ENCODE data around the gene OCA2. TPM values are rescaled to one million over a fixed set of nuclear protein-coding genes. Genes with fewer than 3 reads are reported as not detected.

OCA2 gene
- total RNA-seq, 1 experiment from 2014 or later: not detected

DNA sequence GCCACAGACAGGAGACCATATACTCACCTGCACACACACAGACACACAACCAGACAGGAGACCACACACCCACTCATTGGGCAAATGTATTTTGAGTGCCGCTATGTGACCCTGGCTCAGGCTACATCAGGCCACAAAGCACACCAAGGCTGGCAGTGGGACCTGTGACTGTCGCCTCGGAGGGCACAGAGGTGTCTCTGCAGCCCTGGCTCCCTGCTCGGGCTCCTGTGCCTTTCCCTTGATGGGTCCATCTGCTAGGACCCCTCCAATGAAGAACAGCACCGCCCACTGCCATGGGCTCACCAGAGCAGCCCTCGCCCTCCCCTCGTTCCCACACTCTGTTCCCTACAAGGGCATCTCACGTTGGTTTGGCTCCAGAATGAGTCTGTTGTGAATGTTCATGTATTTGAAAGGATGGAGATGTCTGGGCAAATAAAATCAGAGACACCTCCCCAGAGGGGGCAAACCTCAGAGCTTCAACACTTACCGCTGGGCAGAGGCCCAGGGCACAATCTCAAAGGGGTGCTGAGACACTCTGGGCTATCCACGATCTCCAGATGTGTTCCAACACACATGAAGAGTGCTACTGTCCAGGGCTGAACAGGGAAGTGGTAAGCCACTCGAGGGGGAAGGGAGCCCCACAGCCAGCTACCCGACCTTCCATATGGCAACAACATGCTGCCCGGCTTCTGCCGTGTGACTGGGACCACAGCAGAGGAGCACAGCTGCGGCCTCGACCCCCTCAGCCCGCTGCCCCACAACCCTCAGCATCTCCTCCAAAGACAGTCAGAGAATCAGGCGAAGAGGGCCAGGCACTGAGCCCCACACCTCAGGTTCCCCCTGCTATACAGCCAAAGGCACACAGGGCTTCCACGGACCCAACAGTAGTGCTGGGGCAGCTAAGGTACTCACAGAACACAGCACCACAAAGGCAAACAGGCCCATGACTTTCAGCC is 74.9 kb downstream of the OCA2 start:
- ChIA-PET CTCF (interaction anchor here (0.5 kb wide), 1 partner anchor 20 kb away, joined by 3 read pairs; no protein-coding TSS in a partner anchor), POLR2A (no interaction called here)
- no peak overlapping the region for H3K27ac Mint-ChIP-seq (ENCODE audit: low read depth, unreplicated experiment)
- TF ChIP-seq, protein P1, sequence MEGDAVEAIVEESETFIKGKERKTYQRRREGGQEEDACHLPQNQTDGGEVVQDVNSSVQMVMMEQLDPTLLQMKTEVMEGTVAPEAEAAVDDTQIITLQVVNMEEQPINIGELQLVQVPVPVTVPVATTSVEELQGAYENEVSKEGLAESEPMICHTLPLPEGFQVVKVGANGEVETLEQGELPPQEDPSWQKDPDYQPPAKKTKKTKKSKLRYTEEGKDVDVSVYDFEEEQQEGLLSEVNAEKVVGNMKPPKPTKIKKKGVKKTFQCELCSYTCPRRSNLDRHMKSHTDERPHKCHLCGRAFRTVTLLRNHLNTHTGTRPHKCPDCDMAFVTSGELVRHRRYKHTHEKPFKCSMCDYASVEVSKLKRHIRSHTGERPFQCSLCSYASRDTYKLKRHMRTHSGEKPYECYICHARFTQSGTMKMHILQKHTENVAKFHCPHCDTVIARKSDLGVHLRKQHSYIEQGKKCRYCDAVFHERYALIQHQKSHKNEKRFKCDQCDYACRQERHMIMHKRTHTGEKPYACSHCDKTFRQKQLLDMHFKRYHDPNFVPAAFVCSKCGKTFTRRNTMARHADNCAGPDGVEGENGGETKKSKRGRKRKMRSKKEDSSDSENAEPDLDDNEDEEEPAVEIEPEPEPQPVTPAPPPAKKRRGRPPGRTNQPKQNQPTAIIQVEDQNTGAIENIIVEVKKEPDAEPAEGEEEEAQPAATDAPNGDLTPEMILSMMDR (IDR thresholded peaks at IDR 0.05; ENCODE audit: unreplicated experiment): no peak
- no peaks in the 10 kb centered on the region for H3K4me1 Mint-ChIP-seq (ENCODE audit: insufficient read depth, unreplicated experiment)
- no peaks in the 10 kb centered on the region for H3K27me3 Mint-ChIP-seq (ENCODE audit: insufficient read depth, unreplicated experiment)
- DNase-seq (ENCODE audit: unreplicated experiment): no peak
- no peak overlapping the region for H3K4me3 Mint-ChIP-seq (ENCODE audit: unreplicated experiment)
- intact Hi-C loops (cut with micrococcal nuclease): no loop called here
- peaks cover 20% of the 10 kb centered on the region for H3K9me3 Mint-ChIP-seq (ENCODE audit: unreplicated experiment)
- BruUV-seq (replicated peaks): no TSS peak
- no peaks in the 10 kb centered on the region for H3K36me3 Mint-ChIP-seq (ENCODE audit: insufficient read depth, unreplicated experiment)

DNA sequence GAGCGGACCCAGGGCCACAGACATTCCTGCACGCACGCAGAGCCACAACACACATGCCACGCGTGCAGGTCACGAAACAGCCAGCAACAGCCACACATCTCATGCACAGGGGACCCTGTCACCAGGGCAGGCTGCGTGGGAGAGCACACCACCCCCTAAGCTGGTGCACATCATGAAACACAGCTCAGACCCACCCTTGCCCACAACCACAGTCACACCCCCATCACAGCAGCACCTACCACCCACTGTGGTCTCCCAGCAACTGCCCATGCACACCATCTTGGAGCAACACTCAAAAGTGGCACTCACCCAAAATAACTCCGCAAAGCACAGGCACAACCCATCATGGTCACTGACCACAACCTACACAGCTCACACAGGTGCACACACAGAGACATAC is 75.7 kb downstream of the OCA2 start:
- no peak overlapping the region for H3K27ac Mint-ChIP-seq (ENCODE audit: low read depth, unreplicated experiment)
- POLR2A ChIA-PET: no interaction called here
- BruUV-seq (replicated peaks): no TSS peak
- DNase-seq (ENCODE audit: unreplicated experiment): no peak
- H3K4me3 Mint-ChIP-seq (ENCODE audit: unreplicated experiment): no peak overlapping the region
- H3K4me1 Mint-ChIP-seq (ENCODE audit: insufficient read depth, unreplicated experiment): no peaks in the 10 kb centered on the region
- intact Hi-C loops (cut with micrococcal nuclease): no loop called here
- TF ChIP-seq, protein P1 (IDR thresholded peaks at IDR 0.05; ENCODE audit: unreplicated experiment): no peak
- no peaks in the 10 kb centered on the region for H3K36me3 Mint-ChIP-seq (ENCODE audit: insufficient read depth, unreplicated experiment)
- CTCF ChIA-PET: no interaction called here
- no peaks in the 10 kb centered on the region for H3K27me3 Mint-ChIP-seq (ENCODE audit: insufficient read depth, unreplicated experiment)
- peaks cover 20% of the 10 kb centered on the region for H3K9me3 Mint-ChIP-seq (ENCODE audit: unreplicated experiment)

DNA sequence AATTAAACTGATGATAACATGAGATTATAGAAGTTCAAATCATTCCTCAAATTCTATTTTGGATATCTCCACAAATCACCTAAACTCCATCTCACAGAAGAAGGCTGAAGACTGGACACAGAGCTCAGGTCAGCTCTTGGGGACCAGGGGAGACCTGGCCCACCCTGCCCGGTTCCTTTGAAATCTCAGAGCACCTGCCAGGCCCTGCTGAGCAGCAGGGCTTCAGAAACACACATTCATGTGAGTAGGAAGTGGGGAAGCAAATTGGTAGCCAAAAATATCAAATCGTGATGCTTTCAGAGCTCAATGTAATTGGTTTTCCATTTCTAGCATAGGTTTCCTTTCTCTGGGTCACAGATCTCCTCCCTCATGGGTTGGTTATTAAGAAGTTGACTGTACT is 76.2 kb downstream of the OCA2 start:
- peaks cover 24% of the 10 kb centered on the region for H3K9me3 Mint-ChIP-seq (ENCODE audit: unreplicated experiment)
- no peak overlapping the region for H3K27ac Mint-ChIP-seq (ENCODE audit: low read depth, unreplicated experiment)
- ChIA-PET POLR2A (no interaction called here), CTCF (interaction anchor here (0.6 kb wide), 1 partner anchor 103 kb away, joined by 3 read pairs; no protein-coding TSS in a partner anchor)
- no TSS peak for BruUV-seq (replicated peaks)
- no peak for DNase-seq (ENCODE audit: unreplicated experiment)
- H3K36me3 Mint-ChIP-seq (ENCODE audit: insufficient read depth, unreplicated experiment): no peaks in the 10 kb centered on the region
- TF ChIP-seq, protein P1 (IDR thresholded peaks at IDR 0.05; ENCODE audit: unreplicated experiment): no peak
- H3K4me1 Mint-ChIP-seq (ENCODE audit: insufficient read depth, unreplicated experiment): no peaks in the 10 kb centered on the region
- intact Hi-C loops (cut with micrococcal nuclease): no loop called here
- no peak overlapping the region for H3K4me3 Mint-ChIP-seq (ENCODE audit: unreplicated experiment)
- H3K27me3 Mint-ChIP-seq (ENCODE audit: insufficient read depth, unreplicated experiment): no peaks in the 10 kb centered on the region

DNA sequence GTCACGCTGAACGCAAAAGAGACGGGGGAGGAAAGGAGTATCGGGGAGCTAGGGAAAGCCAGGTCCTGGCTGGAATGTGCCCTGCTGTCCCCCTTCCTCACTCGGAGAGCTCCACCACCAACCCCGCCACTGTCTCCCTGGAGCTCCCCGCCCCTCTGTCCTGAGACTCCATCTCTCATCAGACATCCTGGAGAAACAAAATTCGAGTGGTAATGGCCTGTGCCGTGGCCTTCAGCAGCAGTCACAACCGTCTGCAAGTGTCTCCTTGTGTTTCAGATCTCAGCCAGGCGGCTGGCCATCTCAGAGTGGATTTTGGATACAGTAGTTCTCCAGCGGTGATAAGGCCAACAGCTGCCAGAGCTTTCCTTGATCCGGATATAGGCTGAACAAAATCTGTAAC is 76.9 kb downstream of the OCA2 start:
- Mint-ChIP-seq H3K27ac (ENCODE audit: low read depth, unreplicated experiment) (no peak overlapping the region), H3K36me3 (ENCODE audit: insufficient read depth, unreplicated experiment) (no peaks in the 10 kb centered on the region), H3K4me3 (ENCODE audit: unreplicated experiment) (no peak overlapping the region), H3K27me3 (ENCODE audit: insufficient read depth, unreplicated experiment) (no peaks in the 10 kb centered on the region), H3K4me1 (ENCODE audit: insufficient read depth, unreplicated experiment) (no peaks in the 10 kb centered on the region), H3K9me3 (ENCODE audit: unreplicated experiment) (peaks cover 31% of the 10 kb centered on the region)
- ChIA-PET POLR2A (interaction anchor here (0.6 kb wide), 1 partner anchor 34 kb away, joined by 3 read pairs; no protein-coding TSS in a partner anchor), CTCF (interaction anchor here (0.6 kb wide), 1 partner anchor 1175 kb away, joined by 4 read pairs; no protein-coding TSS in a partner anchor)
- TF ChIP-seq, protein P1 (IDR thresholded peaks at IDR 0.05; ENCODE audit: unreplicated experiment): no peak
- BruUV-seq (replicated peaks): no TSS peak
- DNase-seq (ENCODE audit: unreplicated experiment): no peak
- intact Hi-C loops (cut with micrococcal nuclease): no loop called here
